AG09309 (cell line): ENCODE results near the gene TEX14.

Source experiments
- DNase-seq: peaks from one replicate; pipeline ENCODE4 v3.0.0-alpha.2; 2010; ENCODE audit warnings: low read depth
- H3K4me3 ChIP-seq: 2 replicates; pipeline ENCODE4 v1.5.1; 2011; ENCODE audit warnings: mild to moderate bottlenecking, low read depth, low read length, moderate library complexity; ENCODE audit not compliant: control insufficient read depth
- TF ChIP-seq, protein P1 (sequence below): IDR thresholded peaks from 2 replicates; pipeline ENCODE4 v1.5.1; 2011; ENCODE audit warnings: mild to moderate bottlenecking, low read depth, low read length, inconsistent platforms; ENCODE audit not compliant: insufficient read depth, control insufficient read depth; ENCODE audit errors: missing control alignments

TEX14 gene

DNA sequence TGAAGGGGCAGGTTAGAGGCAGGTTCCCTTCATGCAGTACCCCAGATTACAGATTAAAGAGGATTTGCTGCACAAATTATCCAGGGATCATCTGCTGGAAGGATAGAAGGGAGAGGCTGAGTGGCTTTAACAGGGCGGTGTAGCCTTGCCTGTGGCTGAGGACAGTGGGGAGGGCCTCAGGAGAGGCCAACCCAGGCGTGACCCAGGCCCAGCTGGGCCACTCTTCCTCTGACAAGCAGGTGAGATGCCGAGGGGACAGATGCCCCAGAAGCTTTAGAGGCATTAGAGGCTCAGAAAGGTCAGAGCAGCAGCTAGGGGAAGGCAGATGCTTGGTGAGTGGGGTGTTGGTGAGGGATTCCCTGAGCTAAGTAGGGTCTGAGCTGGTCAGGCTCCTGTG, 159.3 kb downstream of the TEX14 start:
- no peak overlapping the region for H3K4me3 ChIP-seq
- DNase-seq = no peak
- TF ChIP-seq, protein P1, sequence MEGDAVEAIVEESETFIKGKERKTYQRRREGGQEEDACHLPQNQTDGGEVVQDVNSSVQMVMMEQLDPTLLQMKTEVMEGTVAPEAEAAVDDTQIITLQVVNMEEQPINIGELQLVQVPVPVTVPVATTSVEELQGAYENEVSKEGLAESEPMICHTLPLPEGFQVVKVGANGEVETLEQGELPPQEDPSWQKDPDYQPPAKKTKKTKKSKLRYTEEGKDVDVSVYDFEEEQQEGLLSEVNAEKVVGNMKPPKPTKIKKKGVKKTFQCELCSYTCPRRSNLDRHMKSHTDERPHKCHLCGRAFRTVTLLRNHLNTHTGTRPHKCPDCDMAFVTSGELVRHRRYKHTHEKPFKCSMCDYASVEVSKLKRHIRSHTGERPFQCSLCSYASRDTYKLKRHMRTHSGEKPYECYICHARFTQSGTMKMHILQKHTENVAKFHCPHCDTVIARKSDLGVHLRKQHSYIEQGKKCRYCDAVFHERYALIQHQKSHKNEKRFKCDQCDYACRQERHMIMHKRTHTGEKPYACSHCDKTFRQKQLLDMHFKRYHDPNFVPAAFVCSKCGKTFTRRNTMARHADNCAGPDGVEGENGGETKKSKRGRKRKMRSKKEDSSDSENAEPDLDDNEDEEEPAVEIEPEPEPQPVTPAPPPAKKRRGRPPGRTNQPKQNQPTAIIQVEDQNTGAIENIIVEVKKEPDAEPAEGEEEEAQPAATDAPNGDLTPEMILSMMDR = no peak

DNA sequence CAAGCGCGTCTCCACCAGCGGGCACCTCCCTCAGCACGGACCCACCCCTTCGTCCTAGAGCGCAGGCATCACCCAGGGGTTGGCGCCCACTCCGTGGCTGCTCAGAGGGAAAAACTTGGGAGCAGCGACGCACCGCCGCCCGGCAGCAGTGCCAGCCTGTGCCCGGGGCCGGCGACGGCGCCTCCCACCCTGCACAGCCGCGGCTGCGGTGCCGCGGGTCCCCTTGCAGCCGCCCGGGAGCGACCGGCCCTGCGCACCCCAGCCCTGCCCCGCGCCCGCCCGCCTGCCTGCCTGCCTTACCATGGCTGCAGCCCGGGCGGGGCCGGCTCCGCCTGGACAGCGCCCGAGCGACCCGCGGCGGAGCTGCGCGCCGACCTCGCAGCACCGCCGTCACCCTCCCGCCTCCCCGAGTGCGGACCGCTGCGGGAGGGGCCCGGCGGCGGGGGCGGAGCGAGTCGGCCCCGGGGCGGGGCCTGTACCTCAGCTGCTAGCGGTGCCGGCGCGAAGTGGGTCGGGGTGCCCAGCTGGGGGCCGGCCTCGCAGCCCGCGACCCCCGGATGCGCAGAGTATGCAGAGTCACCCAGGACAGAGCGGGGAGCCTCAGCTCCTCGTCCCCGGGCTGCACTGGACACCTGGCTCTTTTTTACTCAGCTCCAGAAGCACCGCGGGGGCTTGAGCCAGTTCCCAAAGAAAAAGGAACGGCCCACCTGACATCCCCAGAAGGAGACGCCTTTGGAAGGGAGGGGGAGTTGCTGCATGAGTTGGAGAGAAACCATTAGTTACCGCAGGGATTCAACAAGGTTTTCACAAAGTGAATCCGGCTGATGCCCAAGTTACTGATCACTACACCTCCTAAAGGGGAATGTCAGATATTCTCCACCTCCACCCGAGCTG, 159.9 kb downstream of the TEX14 start:
- H3K4me3 ChIP-seq = peak overlapping the region; percentile 37
- TF ChIP-seq, protein P1 = no peak
- DNase-seq = no peak

DNA sequence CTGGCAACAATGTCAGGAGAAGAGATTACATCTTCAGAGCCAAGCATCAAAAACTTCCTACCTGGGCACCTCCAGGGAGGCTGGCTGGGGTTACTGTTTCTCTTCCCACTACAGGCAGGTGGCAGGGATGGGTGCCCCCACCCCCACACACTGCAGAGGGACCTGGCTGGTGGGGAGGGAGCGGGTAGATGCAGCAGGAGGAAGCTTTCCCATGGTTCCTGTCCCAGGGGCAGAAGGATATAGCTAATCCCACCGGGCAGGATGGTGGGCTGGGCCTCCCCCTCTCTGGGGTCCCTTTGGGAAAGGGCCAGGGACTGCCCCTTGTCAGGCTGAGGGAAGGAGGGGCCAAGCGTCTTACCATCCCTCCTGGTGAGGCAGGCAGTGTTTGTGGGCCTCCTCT, 160.7 kb downstream of the TEX14 start:
- TF ChIP-seq, protein P1 = no peak
- DNase-seq = no peak
- H3K4me3 ChIP-seq = no peak overlapping the region

DNA sequence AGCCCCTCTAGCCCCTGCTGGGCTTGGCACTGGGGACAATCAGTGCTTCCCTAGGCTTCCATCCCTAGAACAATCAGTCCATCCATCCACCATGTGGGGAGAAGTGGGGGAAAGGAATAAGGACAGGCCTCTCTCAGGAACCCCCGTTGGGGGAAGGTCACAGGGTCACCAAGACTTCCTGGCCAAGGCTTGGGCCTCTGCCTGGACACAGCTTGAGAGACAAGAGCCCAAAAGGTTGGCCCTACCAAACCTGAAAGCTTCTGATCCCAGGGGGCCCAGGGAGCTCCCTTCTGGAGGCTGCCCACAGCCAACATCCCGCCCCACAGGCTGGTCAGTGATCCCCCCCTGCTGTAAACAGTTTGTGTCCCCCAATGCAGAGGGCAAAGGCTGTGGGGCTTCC, 161.2 kb downstream of the TEX14 start:
- DNase-seq = no peak
- no peak overlapping the region for H3K4me3 ChIP-seq
- TF ChIP-seq, protein P1 = no peak

DNA sequence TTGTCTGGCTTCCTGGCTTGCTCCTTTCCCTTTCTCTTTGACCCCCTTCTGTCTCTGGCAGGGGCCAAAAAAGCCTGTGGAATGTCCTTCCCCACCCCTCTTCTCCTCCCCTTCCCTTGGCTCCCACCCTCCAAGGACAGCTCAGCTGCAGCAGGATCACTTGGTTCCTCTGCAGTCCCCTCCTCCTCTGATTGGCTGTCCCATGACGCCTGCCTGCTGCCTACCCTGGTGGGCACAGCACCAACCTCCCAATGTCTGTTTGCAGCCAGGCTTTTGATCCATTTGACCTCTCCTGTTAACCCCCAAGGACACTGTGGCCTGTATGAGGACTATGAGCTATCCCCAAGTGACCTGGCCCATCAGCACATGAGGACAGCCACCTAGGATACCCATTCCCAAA, 162.6 kb downstream of the TEX14 start:
- no peak for DNase-seq
- TF ChIP-seq, protein P1 = no peak
- H3K4me3 ChIP-seq = no peak overlapping the region

DNA sequence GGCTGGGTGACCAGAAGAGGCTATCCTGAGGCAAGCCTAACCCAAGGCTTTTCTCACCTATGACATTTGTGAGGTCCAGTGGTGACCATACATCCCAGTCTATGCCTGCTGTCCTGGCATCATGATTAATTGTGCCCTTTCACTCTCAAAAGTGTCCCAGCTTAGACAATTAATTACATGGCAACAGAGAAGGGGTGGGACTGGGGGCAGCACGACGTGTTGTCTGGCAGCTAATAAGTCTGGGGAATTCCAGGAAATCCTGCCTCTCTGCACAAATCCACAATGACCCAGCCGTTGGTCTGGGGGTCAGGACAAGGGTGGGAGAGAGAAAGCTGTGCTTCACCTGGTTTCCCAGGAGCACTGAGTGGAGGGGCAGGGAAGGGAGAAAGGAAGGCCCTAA, 163.4 kb downstream of the TEX14 start:
- no peak for DNase-seq
- no peak overlapping the region for H3K4me3 ChIP-seq
- TF ChIP-seq, protein P1 = no peak
